LNCAP (cell line): Measurements from ENCODE around the gene LRRC3B.

Experiments
- TF ChIP-seq, protein P1 (sequence below): fragments of 450-650 bp; IDR thresholded peaks from 2 replicates; pipeline ENCODE4 v1.5.1; 2017; ENCODE audit warnings: mild to moderate bottlenecking

Gene LRRC3B

DNA sequence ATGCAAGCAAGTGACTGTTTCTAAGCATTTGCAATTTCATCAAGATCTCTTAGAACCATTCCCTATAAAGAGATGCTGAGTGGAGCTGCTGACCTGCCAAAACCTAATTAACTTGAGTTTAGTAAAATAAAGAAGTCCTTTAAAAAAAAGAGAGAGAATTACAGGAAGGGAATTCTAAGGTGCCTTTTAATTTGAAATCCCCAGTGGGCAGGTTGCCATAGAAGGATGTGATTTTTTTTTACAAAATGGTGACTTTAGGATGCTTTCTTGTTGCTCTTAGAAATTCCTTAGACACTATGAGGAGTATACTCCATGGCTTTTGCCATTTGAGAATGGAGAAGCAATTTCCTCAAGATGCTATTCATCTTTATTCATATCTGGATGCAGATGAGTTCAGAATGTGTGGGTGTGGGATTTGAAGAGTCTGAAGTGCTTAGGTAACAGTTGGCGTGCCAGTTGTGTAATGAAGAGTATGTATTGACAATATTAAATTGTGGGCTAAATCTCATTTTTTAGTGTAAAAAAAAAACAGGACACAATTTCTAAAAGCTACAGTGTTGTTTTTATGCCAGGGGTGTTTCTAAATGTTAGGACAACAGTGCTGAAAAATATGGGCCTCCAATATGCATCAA is 13.6 kb downstream of the LRRC3B start:
- TF ChIP-seq, protein P1, sequence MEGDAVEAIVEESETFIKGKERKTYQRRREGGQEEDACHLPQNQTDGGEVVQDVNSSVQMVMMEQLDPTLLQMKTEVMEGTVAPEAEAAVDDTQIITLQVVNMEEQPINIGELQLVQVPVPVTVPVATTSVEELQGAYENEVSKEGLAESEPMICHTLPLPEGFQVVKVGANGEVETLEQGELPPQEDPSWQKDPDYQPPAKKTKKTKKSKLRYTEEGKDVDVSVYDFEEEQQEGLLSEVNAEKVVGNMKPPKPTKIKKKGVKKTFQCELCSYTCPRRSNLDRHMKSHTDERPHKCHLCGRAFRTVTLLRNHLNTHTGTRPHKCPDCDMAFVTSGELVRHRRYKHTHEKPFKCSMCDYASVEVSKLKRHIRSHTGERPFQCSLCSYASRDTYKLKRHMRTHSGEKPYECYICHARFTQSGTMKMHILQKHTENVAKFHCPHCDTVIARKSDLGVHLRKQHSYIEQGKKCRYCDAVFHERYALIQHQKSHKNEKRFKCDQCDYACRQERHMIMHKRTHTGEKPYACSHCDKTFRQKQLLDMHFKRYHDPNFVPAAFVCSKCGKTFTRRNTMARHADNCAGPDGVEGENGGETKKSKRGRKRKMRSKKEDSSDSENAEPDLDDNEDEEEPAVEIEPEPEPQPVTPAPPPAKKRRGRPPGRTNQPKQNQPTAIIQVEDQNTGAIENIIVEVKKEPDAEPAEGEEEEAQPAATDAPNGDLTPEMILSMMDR: no peak

DNA sequence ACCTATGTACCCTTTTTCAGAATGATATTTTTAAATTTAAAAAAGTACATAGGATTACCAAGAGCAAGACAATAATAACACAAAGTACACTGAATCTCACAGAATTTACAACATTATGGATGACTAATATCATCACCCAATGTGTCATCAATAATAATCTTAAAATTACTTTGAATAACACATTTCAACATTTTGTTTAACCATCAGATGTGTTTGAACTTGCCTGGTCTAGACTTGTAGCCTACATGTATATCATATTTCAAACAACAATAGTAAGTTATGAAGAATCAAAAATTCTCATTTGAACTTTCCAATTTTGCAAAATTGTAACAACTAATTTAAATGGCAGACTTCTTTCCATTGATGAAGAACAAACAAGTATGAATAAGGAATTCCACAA is 15.1 kb downstream of the LRRC3B start:
- TF ChIP-seq, protein P1: no peak

- TF ChIP-seq, protein P1: no peak
These were observed 15.5 kb downstream of the LRRC3B start for GRCh38 chr3:26638113-26638512.

DNA sequence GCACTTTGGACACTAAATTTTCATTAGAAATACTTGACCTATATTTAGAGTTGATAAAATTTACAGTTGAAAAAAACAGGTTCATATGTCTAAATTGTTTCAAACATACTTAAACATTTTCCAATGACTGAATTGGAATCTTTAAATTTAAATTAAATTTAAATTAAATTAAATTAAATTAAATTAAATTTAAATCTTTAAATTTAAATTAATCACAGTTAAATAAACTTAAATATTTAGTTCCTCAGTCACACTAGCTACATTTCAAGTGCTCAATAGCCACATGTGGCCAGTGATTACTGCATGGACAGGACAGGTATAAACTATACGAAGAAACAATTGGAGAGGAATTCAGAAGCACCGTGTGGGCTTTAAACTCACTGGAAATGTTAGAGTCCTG is 16.8 kb downstream of the LRRC3B start:
- TF ChIP-seq, protein P1: no peak

GRCh38 chr3:26647078-26647477 is 24.5 kb downstream of the LRRC3B start:
- TF ChIP-seq, protein P1: no peak

DNA sequence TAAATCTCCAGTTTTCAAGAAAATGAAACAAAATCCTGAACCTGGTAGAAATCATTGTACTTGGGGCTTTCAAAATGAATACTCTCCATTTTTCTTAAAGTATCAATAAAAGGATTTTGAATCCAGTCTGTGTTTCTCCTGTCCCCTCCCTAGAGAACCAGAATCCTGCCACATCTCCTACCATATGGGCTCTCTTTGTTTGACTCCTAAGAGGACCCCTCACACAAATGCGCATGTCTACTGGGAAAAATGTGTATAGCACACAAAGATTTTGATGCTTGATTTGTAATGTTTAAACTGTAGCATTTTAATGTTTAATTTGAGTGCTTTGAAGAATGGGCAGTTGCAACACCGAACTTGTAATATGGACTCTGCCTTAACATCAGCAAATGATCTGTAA is 25.9 kb downstream of the LRRC3B start:
- TF ChIP-seq, protein P1: no peak

DNA sequence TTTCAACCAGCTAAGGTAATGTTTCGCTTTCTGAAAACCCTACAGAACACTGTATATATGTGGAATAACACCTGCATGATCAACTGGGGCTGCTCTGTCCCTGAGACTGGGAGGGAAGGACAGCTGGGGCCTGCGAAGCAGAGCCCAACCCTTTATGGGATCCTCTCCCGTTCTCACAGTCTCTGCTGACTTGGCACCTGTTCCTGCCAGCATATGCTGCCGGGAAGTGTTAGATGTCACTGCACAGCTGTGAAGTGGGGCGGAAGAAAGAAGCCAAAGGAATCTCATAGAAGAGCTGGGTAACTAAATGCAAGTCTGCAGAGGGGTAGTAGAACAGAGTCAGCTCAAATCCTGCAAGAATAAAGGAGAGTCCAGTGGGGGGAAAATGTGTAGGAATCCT is 29.6 kb downstream of the LRRC3B start:
- TF ChIP-seq, protein P1: no peak

- TF ChIP-seq, protein P1: no peak
These were observed 31.3 kb downstream of the LRRC3B start for GRCh38 chr3:26653811-26654425.
